Adrenal gland (tissue), 12 donors: ENCODE results near the gene MAP3K20. TPM values are rescaled to one million over a fixed set of nuclear protein-coding genes. Genes with fewer than 3 reads are reported as not detected.

Source experiments
- DNase-seq, 7 donors: peaks; one replicate each; pipeline ENCODE4 v3.0.0-alpha.2; 2019 to 2020
- H3K27ac ChIP-seq, 5 donors: fragments of 200-600 bp; sonication (generic) in 4 of 5; 1 replicate in 3 of 5; 2 replicates in 2 of 5; pipeline versions ENCODE4 v1.5.1 to v1.8.0; 2016 to 2020; ENCODE audit warnings: mild to moderate bottlenecking in 1 of 5
- H3K27me3 ChIP-seq: fragments of 200-600 bp; 2 replicates; pipeline ENCODE4 v1.8.0; 2021
- H3K36me3 ChIP-seq, 2 donors: fragments of 200-600 bp; replicated peaks in 1 of 2; 1 replicate in 1 of 2; 2 replicates in 1 of 2; pipeline versions ENCODE4 v1.5.1 to v1.8.0; 2018 to 2022
- H3K4me1 ChIP-seq, 2 donors: fragments of 200-600 bp; replicated peaks in 1 of 2; 1 replicate in 1 of 2; 2 replicates in 1 of 2; pipeline versions ENCODE4 v1.5.1 to v1.8.0; 2018 to 2021
- H3K4me3 ChIP-seq, 4 donors: fragments of 200-600 bp; sonication (generic) in 3 of 4; one replicate each; pipeline ENCODE4 v1.5.1; 2016 to 2018
- H3K9me3 ChIP-seq, 3 donors: fragments of 200-600 bp; sonication (generic) in 1 of 3; replicated peaks in 1 of 3; 1 replicate in 2 of 3; 2 replicates in 1 of 3; pipeline versions ENCODE4 v1.5.1 to v1.8.0; 2016 to 2021
- POLR2A ChIP-seq, 2 donors: fragments of 450-650 bp; IDR thresholded peaks; one replicate each; pipeline ENCODE4 v1.6.1; 2017; ENCODE audit warnings: antibody characterized with exemption in 2 of 2, mild to moderate bottlenecking in 2 of 2, moderate library complexity in 1 of 2
- WGBS, 4 donors: extraction: QIAGEN DNeasy Blood & Tissue Kit in 2 of 4; methylation state at CpG; one replicate each; pipeline versions ENCODE4 v1.1.5 to v1.1.7; 2013 to 2017; 5-methylcytosine and 5-hydroxymethylcytosine counted together
- intact Hi-C, 2 donors: fragments of 100-400 bp; cut with DNase I; formaldehyde crosslinking; loops; one replicate each; pipeline versions ENCODE4 v1.14.1 to v1.15.0; 2022 to 2023
- polyA plus RNA-seq, 3 donors: library from polyadenylated mRNA; stranded (reverse); fragments of 200-250 nt in 2 of 3; fragments of 350-450 nt in 1 of 3; fragmentation: Illumina TruSeq in 1 of 3; extraction: RNeasy Lipid Tissue Mini Kit (QIAGEN cat#74804) in 1 of 3; gene quantifications; one replicate each; pipeline ENCODE4 v1.2.3, GENCODE V29; 2013 to 2014
- total RNA-seq, 9 donors: library from RNA; depleted of rRNA in 4 of 9; stranded (reverse); fragments of >200 nt in 4 of 9; fragments of 120-200 nt in 1 of 9; fragmentation: NEBNext Ultra II Directional in 1 of 9; extraction: Animal tissue kit (Norgen Biotek cat#: 25700) in 1 of 9; gene quantifications; one replicate each; pipeline versions ENCODE4 v1.1.0 to v1.2.4, GENCODE V29; 2013 to 2023
- TF ChIP-seq, protein P1 (sequence below), 6 experiments: fragments of 450-650 bp in 4 of 6; fragments of 200-600 bp in 2 of 6; sonication (generic) in 1 of 6; IDR thresholded peaks; 1 replicate in 5 of 6; 2 replicates in 1 of 6; pipeline versions ENCODE4 v1.5.1 to v1.8.0; 2016 to 2021; ENCODE audit warnings: antibody characterized with exemption in 6 of 6, mild to moderate bottlenecking in 2 of 6, moderate library complexity in 1 of 6
- donor health status: healthy with polysubstance abuse.
- donor health status: Bipolar disorder and iron deficiency.
- donor health status: DM: yes; HTN: yes; CAD: no.
- donor health status: DM: no; HTN: no; CAD: no.
- donor health status: DM: no; HTN: no; CAD: no.
- donor health status: DM: yes; HTN: yes; CAD: no.

MAP3K20 gene
- total and polyA plus RNA-seq, 12 donors, result 8.1 to 54.2 (median 25.4) TPM

DNA sequence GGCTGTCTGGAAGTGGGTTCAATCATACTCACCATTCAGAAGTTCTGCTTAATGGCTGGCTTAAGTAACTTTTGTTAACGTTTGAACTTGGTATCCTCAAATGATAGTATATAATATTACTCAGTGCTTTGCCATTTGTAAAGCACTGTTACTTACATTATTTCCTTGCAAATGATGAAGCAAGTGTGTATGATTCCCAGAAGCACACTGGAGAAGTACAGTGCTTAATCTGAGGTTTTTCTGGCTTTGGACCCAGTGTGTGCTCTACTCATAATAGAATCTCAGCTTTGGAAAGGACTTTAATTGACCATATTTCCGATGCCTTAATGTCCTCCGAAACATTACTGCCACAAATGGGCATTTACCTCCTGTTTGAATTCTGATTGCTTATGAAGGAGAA, 63.3 kb downstream of the MAP3K20 start:
- TF ChIP-seq, protein P1, sequence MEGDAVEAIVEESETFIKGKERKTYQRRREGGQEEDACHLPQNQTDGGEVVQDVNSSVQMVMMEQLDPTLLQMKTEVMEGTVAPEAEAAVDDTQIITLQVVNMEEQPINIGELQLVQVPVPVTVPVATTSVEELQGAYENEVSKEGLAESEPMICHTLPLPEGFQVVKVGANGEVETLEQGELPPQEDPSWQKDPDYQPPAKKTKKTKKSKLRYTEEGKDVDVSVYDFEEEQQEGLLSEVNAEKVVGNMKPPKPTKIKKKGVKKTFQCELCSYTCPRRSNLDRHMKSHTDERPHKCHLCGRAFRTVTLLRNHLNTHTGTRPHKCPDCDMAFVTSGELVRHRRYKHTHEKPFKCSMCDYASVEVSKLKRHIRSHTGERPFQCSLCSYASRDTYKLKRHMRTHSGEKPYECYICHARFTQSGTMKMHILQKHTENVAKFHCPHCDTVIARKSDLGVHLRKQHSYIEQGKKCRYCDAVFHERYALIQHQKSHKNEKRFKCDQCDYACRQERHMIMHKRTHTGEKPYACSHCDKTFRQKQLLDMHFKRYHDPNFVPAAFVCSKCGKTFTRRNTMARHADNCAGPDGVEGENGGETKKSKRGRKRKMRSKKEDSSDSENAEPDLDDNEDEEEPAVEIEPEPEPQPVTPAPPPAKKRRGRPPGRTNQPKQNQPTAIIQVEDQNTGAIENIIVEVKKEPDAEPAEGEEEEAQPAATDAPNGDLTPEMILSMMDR (IDR thresholded peaks at IDR 0.05), result no peak
- no peak for TF ChIP-seq POLR2A (IDR thresholded peaks at IDR 0.05)
- 73 to 98% (median 96%) methylated on average over 3 of the region's 3 CpGs for WGBS, 4 donors
- no peaks in the 10 kb centered on the region for H3K27me3 ChIP-seq
- H3K4me1 ChIP-seq, result no peaks in the 10 kb centered on the region
- H3K9me3 ChIP-seq, result no peaks in the 10 kb centered on the region
- no peaks in the 10 kb centered on the region for H3K36me3 ChIP-seq
- no peak overlapping the region for H3K4me3 ChIP-seq
- DNase-seq, result no peak
- intact Hi-C loops, result no loop called here
- H3K27ac ChIP-seq, result no peak overlapping the region

DNA sequence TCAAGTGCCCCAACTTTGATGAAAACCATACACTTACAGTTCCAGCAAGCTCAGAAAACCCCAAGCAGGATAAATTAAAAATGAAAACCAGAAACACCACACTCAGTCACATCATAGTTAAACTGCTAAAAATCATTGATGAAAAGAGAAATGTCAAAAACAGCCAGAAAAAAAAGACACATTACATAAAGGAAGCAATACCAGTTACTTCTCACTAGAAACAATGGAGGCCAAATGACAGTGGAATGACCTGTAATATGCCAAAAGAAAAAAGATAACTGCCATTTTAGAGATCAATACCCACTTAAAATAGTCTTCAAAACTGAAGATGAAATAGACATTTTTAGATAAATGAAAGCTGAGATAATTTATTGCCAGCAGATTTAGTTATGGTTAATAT, 66.0 kb downstream of the MAP3K20 start:
- DNase-seq, result no peak
- Histone ChIP-seq H3K27ac (no peak overlapping the region), H3K36me3 (no peaks in the 10 kb centered on the region), H3K9me3 (no peaks in the 10 kb centered on the region), H3K27me3 (no peaks in the 10 kb centered on the region), H3K4me1 (no peaks in the 10 kb centered on the region), H3K4me3 (no peak overlapping the region)
- intact Hi-C loops, result no loop called here
- no peak for TF ChIP-seq POLR2A (IDR thresholded peaks at IDR 0.05)
- TF ChIP-seq, protein P1 (IDR thresholded peaks at IDR 0.05), result no peak

DNA sequence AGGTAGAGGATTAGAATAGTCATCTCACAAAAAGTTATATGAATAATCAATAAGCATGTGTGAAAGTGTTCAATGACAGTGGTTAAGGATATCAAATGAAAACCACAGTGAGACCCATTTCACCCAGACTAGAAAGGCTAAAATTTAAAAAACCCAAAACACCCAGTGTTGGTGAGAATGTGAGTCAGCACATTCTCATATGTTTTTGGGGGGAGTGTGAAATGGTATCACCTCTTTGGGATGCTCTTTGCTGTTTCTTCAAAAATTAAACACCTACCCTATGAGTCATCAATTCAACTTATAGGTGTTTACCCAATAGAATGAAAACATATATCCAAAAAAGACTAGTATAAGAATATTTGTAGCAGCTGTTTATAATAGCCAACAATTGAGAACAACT, 69.8 kb downstream of the MAP3K20 start:
- Histone ChIP-seq H3K27me3 (no peaks in the 10 kb centered on the region), H3K9me3 (no peaks in the 10 kb centered on the region), H3K4me3 (no peak overlapping the region), H3K4me1 (no peaks in the 10 kb centered on the region), H3K36me3 (no peaks in the 10 kb centered on the region), H3K27ac (no peak overlapping the region)
- DNase-seq, result no peak
- intact Hi-C loops, result no loop called here
- TF ChIP-seq, protein P1 (IDR thresholded peaks at IDR 0.05), result no peak

DNA sequence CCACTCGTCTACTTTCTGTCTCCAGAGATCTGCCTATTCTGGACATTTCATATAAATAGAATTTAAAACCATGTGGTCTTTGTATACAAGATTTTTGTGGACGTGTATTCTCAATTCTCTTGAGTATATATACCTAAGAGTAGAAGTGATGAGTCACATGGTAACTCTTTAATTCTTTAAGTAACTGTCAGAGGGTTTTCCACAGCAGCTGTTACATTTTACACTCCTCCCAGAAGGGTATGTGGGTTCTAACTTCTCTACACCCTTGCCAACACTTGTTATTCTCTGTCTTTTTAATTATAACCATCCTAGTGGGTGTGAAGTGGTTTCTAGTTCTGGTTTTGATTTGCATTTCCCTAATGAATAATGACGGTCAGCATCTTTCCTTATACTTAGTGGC, 70.9 kb downstream of the MAP3K20 start:
- no peaks in the 10 kb centered on the region for H3K4me1 ChIP-seq
- H3K27me3 ChIP-seq, result no peaks in the 10 kb centered on the region
- WGBS, 4 donors, result 79 to 89% (median 84%) methylated on average over 3 of the region's 3 CpGs
- intact Hi-C loops, result no loop called here
- H3K9me3 ChIP-seq, result no peaks in the 10 kb centered on the region
- H3K4me3 ChIP-seq, result no peak overlapping the region
- no peaks in the 10 kb centered on the region for H3K36me3 ChIP-seq
- no peak for DNase-seq
- no peak for TF ChIP-seq POLR2A (IDR thresholded peaks at IDR 0.05)
- TF ChIP-seq, protein P1 (IDR thresholded peaks at IDR 0.05), result no peak
- no peak overlapping the region for H3K27ac ChIP-seq
